Esophagus squamous epithelium (tissue), 5 donors: ENCODE data around the gene PKP4. TPM values are rescaled to one million over a fixed set of nuclear protein-coding genes. Genes with fewer than 3 reads are reported as not detected.

ENCODE experiments used
- DNase-seq: peaks from one replicate; lab custom pipeline; 2025; lab: John Stamatoyannopoulos, UW
- H3K27ac ChIP-seq, 4 donors: fragments of 200-600 bp; sonication (generic); one replicate each; pipeline ENCODE4 v1.5.1; 2016 to 2019; ENCODE audit warnings: mild to moderate bottlenecking in 1 of 4
- H3K27me3 ChIP-seq, 4 donors: fragments of 200-600 bp; sonication (generic); 1 replicate in 3 of 4; 2 replicates in 1 of 4; pipeline versions ENCODE4 v1.5.1 to v1.6.0; 2017 to 2021; ENCODE audit warnings: antibody characterized with exemption in 1 of 4
- H3K36me3 ChIP-seq, 3 donors: fragments of 200-600 bp; sonication (generic); one replicate each; pipeline ENCODE4 v1.5.1; 2016 to 2019
- H3K4me1 ChIP-seq, 3 donors: fragments of 200-600 bp; sonication (generic); one replicate each; pipeline ENCODE4 v1.5.1; 2017 to 2019
- H3K4me3 ChIP-seq, 4 donors: fragments of 200-600 bp; sonication (generic); 1 replicate in 3 of 4; 2 replicates in 1 of 4; pipeline ENCODE4 v1.5.1; 2016 to 2019; ENCODE audit warnings: mild to moderate bottlenecking in 2 of 4, moderate library complexity in 1 of 4
- H3K9me3 ChIP-seq, 3 donors: fragments of 200-600 bp; sonication (generic); one replicate each; pipeline ENCODE4 v1.5.1; 2016 to 2019
- CTCF ChIP-seq, 6 experiments: fragments of 450-650 bp in 4 of 6; fragments of 200-600 bp in 2 of 6; sonication (generic) in 2 of 6; IDR thresholded peaks; one replicate each; pipeline ENCODE4 v1.5.1; 2016 to 2019; ENCODE audit warnings: antibody characterized with exemption in 6 of 6, mild to moderate bottlenecking in 4 of 6, moderate library complexity in 4 of 6
- POLR2A ChIP-seq, 4 donors: fragments of 450-650 bp; IDR thresholded peaks; one replicate each; pipeline ENCODE4 v1.6.1; 2017; ENCODE audit warnings: antibody characterized with exemption in 4 of 4, mild to moderate bottlenecking in 4 of 4, moderate library complexity in 3 of 4
- WGBS, 2 donors: methylation state at CpG; one replicate each; pipeline ENCODE4 v1.1.5; 2018; 5-methylcytosine and 5-hydroxymethylcytosine counted together
- intact Hi-C: fragments of 100-400 bp; cut with DNase I; formaldehyde crosslinking; loops from one replicate; pipeline ENCODE4 v1.15.0; 2022
- total RNA-seq, 4 donors: library from RNA; depleted of rRNA; stranded (reverse); fragments of >200 nt; gene quantifications; one replicate each; pipeline ENCODE4 v1.1.0, GENCODE V29; 2016
- donor health status: DM: yes; HTN: yes; CAD: no.

PKP4 gene
- total RNA-seq, 4 donors from 2014 or later: 36.3 to 77.1 (median 46.6) TPM

- WGBS, 2 donors: 65 to 82% methylated on average over 3 to 7 of the region's 9 CpGs
- no peak for DNase-seq
Measured at GRCh38 chr2:158722266-158723105, 265.7 kb downstream of the PKP4 start.

GRCh38 chr2:158723181-158723838 is 266.6 kb downstream of the PKP4 start:
- WGBS, 2 donors: 53% methylated on average over 2 of the region's 8 CpGs; no CpG with 5 or more reads in 1 of the 2 donors
- intact Hi-C loops: no loop called here
- Histone ChIP-seq H3K36me3 (no peaks in the 10 kb centered on the region), H3K9me3 (no peaks in the 10 kb centered on the region), H3K27me3 (no peaks in the 10 kb centered on the region), H3K4me3 (no peak overlapping the region), H3K27ac (peak overlapping the region; percentile 73 to 87 (median 77)), H3K4me1 (peaks cover 34 to 63% (median 48%) of the 10 kb centered on the region in 3 donors)
- TF ChIP-seq CTCF (IDR thresholded peaks at IDR 0.05) (no peak), POLR2A (IDR thresholded peaks at IDR 0.05) (no peak)
- no peak for DNase-seq

More at GRCh38 chr2:158722266-158723105, 265.7 kb downstream of the PKP4 start:
- Histone ChIP-seq H3K36me3 (no peaks in the 10 kb centered on the region), H3K9me3 (no peaks in the 10 kb centered on the region), H3K4me3 (no peak overlapping the region), H3K27me3 (no peaks in the 10 kb centered on the region), H3K4me1 (peaks cover 34 to 55% (median 48%) of the 10 kb centered on the region in 3 donors), H3K27ac (peak overlapping the region; percentile 73 to 87 (median 77))
- TF ChIP-seq CTCF (IDR thresholded peaks at IDR 0.05) (no peak), POLR2A (IDR thresholded peaks at IDR 0.05) (no peak)
- intact Hi-C loops: no loop called here

GRCh38 chr2:158723921-158724802 is 267.4 kb downstream of the PKP4 start:
- Histone ChIP-seq H3K4me1 (peaks cover 34 to 65% (median 48%) of the 10 kb centered on the region in 3 donors), H3K36me3 (no peaks in the 10 kb centered on the region), H3K27ac (peak overlapping the region; percentile 73 to 87 (median 77)), H3K4me3 (peak overlapping the region in 1 of 4 donors; percentile 17), H3K9me3 (no peaks in the 10 kb centered on the region), H3K27me3 (no peaks in the 10 kb centered on the region)
- no peak for DNase-seq
- TF ChIP-seq CTCF (IDR thresholded peaks at IDR 0.05) (peak in 5 of 6 experiments; percentile 21 to 65 (median 36)), POLR2A (IDR thresholded peaks at IDR 0.05) (no peak)
- intact Hi-C loops: no loop called here
- WGBS, 2 donors: 43 to 51% methylated on average over 9 to 10 of the region's 12 CpGs

- peaks cover 34 to 67% (median 48%) of the 10 kb centered on the region in 3 donors for H3K4me1 ChIP-seq
- intact Hi-C loops: no loop called here
- H3K36me3 ChIP-seq: no peaks in the 10 kb centered on the region
- TF ChIP-seq CTCF (IDR thresholded peaks at IDR 0.05) (no peak), POLR2A (IDR thresholded peaks at IDR 0.05) (no peak)
- DNase-seq: no peak
- H3K9me3 ChIP-seq: no peaks in the 10 kb centered on the region
- WGBS, 2 donors: 0 to 28% methylated on average over 1 to 2 of the region's 8 CpGs
- no peaks in the 10 kb centered on the region for H3K27me3 ChIP-seq
- peak overlapping the region; percentile 73 to 87 (median 77) for H3K27ac ChIP-seq
- H3K4me3 ChIP-seq: peak overlapping the region in 1 of 4 donors; percentile 17
Measured at GRCh38 chr2:158724803-158725381, 268.1 kb downstream of the PKP4 start.
